HCT116 (cell line): Measurements from ENCODE around the gene ITGA7. TPM values are rescaled to one million over a fixed set of nuclear protein-coding genes. Genes with fewer than 3 reads are reported as not detected.

Experiments used
- ATAC-seq: fragments of 200-7000 bp; cut with Tn5 transposase; 2 replicates; pipeline ENCODE4 v1.9.1; 2020; ENCODE audit warnings: mild to moderate bottlenecking, moderate library complexity
- BruUV-seq: library from RNA; stranded (reverse); fragments of 400-500 nt; replicated peaks from 2 replicates; lab custom pipeline; 2021; lab: Mats Ljungman, UMichigan
- CTCF ChIA-PET: fragments of 300-600 bp; sonication (Branson Sonifier 250); formaldehyde crosslinking; loops from one replicate; lab custom pipeline; 2021; ENCODE audit warnings: antibody characterized with exemption; lab: Charles Lee
- POLR2A ChIA-PET: fragments of 300-600, 350-600 bp; sonication (Branson Sonifier 250); formaldehyde crosslinking; loops from one replicate; lab custom pipeline; 2021; ENCODE audit warnings: antibody characterized with exemption; lab: Charles Lee
- RAD21 ChIA-PET, 2 experiments: fragments of 300-600 bp; sonication (Branson Sonifier 250); formaldehyde crosslinking; loops; one replicate each; lab custom pipeline; 2023; ENCODE audit warnings: low total read pairs in 2 of 2; ENCODE audit not compliant: uncharacterized antibody in 2 of 2, unreplicated experiment in 2 of 2, low non-redundant PET in 1 of 2; lab: Charles Lee
- DNase-seq: peaks from one replicate; pipeline ENCODE4 v3.0.0-alpha.2; 2010; ENCODE audit warnings: low read depth, low spot score
- H2AFZ ChIP-seq: fragments of 200-600 bp; shearing (Covaris generic), sonication (generic); 2 replicates; pipeline ENCODE4 v1.6.1; 2017; ENCODE audit warnings: low read depth, mixed run types, mixed read lengths, antibody characterized with exemption, low read length; ENCODE audit not compliant: poor library complexity, severe bottlenecking
- H3K27ac ChIP-seq: 2 replicates; pipeline ENCODE4 v1.5.1; 2012; ENCODE audit warnings: low read depth, low read length
- H3K27me3 ChIP-seq: fragments of 200-600 bp; sonication (generic); 2 replicates; pipeline ENCODE4 v1.6.1; 2016; ENCODE audit warnings: mixed run types, low read length, mixed read lengths; ENCODE audit not compliant: insufficient read depth
- H3K36me3 ChIP-seq, 2 experiments: fragments of 200-500 bp in 1 of 2; fragments of 200-600 bp in 1 of 2; sonication (Bioruptor generic) in 1 of 2; sonication (generic) in 1 of 2; 2 replicates each; pipeline versions ENCODE4 v1.5.1 to v1.6.1; 2014 to 2016; ENCODE audit warnings: low read length in 2 of 2, inconsistent platforms in 1 of 2, mixed read lengths in 1 of 2, mixed run types in 1 of 2; ENCODE audit not compliant: insufficient read depth in 2 of 2, control insufficient read depth in 1 of 2
- H3K4me1 ChIP-seq, 2 experiments: fragments of 200-600 bp in 1 of 2; sonication (generic) in 1 of 2; 2 replicates each; pipeline versions ENCODE4 v1.5.1 to v1.6.1; 2012 to 2017; ENCODE audit warnings: low read length in 2 of 2, inconsistent platforms in 1 of 2, mild to moderate bottlenecking in 1 of 2, mixed read lengths in 1 of 2, mixed run types in 1 of 2, moderate library complexity in 1 of 2; ENCODE audit not compliant: insufficient read depth in 2 of 2, control insufficient read depth in 1 of 2
- H3K4me2 ChIP-seq: fragments of 200-600 bp; sonication (generic); 2 replicates; pipeline ENCODE4 v1.6.1; 2017; ENCODE audit warnings: mixed run types, low read length, mixed read lengths
- H3K4me3 ChIP-seq, 2 experiments: fragments of 200-600 bp in 1 of 2; sonication (generic) in 1 of 2; replicated peaks in 1 of 2; 2 replicates each; pipeline ENCODE4 v1.5.1; 2011 to 2016; ENCODE audit warnings: low read length in 2 of 2, control low read depth in 1 of 2, low read depth in 1 of 2, mild to moderate bottlenecking in 1 of 2, mixed read lengths in 1 of 2, mixed run types in 1 of 2
- H3K79me2 ChIP-seq: fragments of 200-600 bp; sonication (generic); 2 replicates; pipeline ENCODE4 v1.6.1; 2017; ENCODE audit warnings: mild to moderate bottlenecking, mixed run types, low read length, moderate library complexity, mixed read lengths; ENCODE audit not compliant: insufficient read depth
- H3K9ac ChIP-seq: fragments of 200-600 bp; sonication (generic); 2 replicates; pipeline ENCODE4 v1.6.1; 2016; ENCODE audit warnings: low read length, mixed read lengths
- H3K9me2 ChIP-seq: fragments of 200-600 bp; sonication (generic), shearing (Covaris generic); 2 replicates; pipeline ENCODE4 v1.6.1; 2017; ENCODE audit warnings: mixed run types, mild to moderate bottlenecking, moderate library complexity; ENCODE audit not compliant: insufficient read depth
- H3K9me3 ChIP-seq, 2 experiments: fragments of 200-500 bp in 1 of 2; fragments of 200-600 bp in 1 of 2; sonication (Bioruptor generic) in 1 of 2; sonication (generic) in 1 of 2; 2 replicates each; pipeline ENCODE4 v1.6.1; 2014 to 2017; ENCODE audit warnings: low read length in 2 of 2, mixed read lengths in 2 of 2, inconsistent platforms in 1 of 2, low read depth in 1 of 2, mild to moderate bottlenecking in 1 of 2, mixed run types in 1 of 2, moderate library complexity in 1 of 2; ENCODE audit not compliant: control insufficient read depth in 1 of 2, insufficient read depth in 1 of 2
- H4K20me1 ChIP-seq: fragments of 200-600 bp; sonication (generic), shearing (Covaris generic); 2 replicates; pipeline ENCODE4 v1.6.1; 2017; ENCODE audit warnings: mixed run types, mild to moderate bottlenecking, moderate library complexity; ENCODE audit not compliant: insufficient read depth
- CBX3 ChIP-seq: IDR thresholded peaks from 2 replicates; pipeline ENCODE4 v1.6.1; 2012; ENCODE audit warnings: low read depth
- CEBPB ChIP-seq: IDR thresholded peaks from 2 replicates; pipeline ENCODE4 v1.6.1; 2012; ENCODE audit warnings: low read depth
- CTCF ChIP-seq, 3 experiments: fragments of 200-600 bp in 1 of 3; sonication (generic) in 1 of 3; IDR thresholded peaks in 2 of 3; conservative IDR thresholded peaks in 1 of 3; 2 replicates each; pipeline ENCODE4 v1.5.1; 2012 to 2017; ENCODE audit warnings: low read depth in 2 of 3, low read length in 2 of 3, antibody characterized with exemption in 1 of 3, borderline replicate concordance in 1 of 3, control low read depth in 1 of 3, mild to moderate bottlenecking in 1 of 3, mixed read lengths in 1 of 3, mixed run types in 1 of 3, moderate library complexity in 1 of 3; ENCODE audit not compliant: insufficient read depth in 1 of 3
- EZH2 ChIP-seq: fragments of 200-600 bp; sonication (generic); IDR thresholded peaks from 2 replicates; pipeline ENCODE4 v1.6.1; 2017; ENCODE audit warnings: antibody characterized with exemption, mixed run types
- EZH2phosphoT487 ChIP-seq: fragments of 200-600 bp; IDR thresholded peaks from 2 replicates; pipeline ENCODE4 v1.6.1; 2018; ENCODE audit warnings: antibody characterized with exemption, borderline replicate concordance
- JUND ChIP-seq: IDR thresholded peaks from 2 replicates; pipeline ENCODE4 v1.6.1; 2012
- POLR2A ChIP-seq: IDR thresholded peaks from 2 replicates; pipeline ENCODE4 v1.7.0; 2011; ENCODE audit warnings: borderline replicate concordance; ENCODE audit not compliant: insufficient read depth, insufficient read length; ENCODE audit errors: extremely low read depth
- POLR2AphosphoS5 ChIP-seq: IDR thresholded peaks from 2 replicates; pipeline ENCODE4 v1.6.1; 2011; ENCODE audit warnings: mild to moderate bottlenecking, low read depth, low read length, moderate library complexity
- RAD21 ChIP-seq: IDR thresholded peaks from 2 replicates; pipeline ENCODE4 v1.6.1; 2012; ENCODE audit warnings: low read depth, mild to moderate bottlenecking
- REST ChIP-seq: IDR thresholded peaks from 2 replicates; pipeline ENCODE4 v1.6.1; 2012; ENCODE audit warnings: low read depth
- SIN3A ChIP-seq: IDR thresholded peaks from 2 replicates; pipeline ENCODE4 v1.6.1; 2012; ENCODE audit warnings: low read depth
- SRF ChIP-seq: IDR thresholded peaks from 2 replicates; pipeline ENCODE4 v1.6.1; 2012; ENCODE audit warnings: low read depth
- TCF7L2 ChIP-seq: IDR thresholded peaks from 2 replicates; pipeline ENCODE4 v1.7.0; 2011; ENCODE audit warnings: borderline replicate concordance, inconsistent platforms; ENCODE audit not compliant: insufficient read depth, insufficient read length; ENCODE audit errors: extremely low read depth
- ZFX ChIP-seq: fragments of 450-650 bp; IDR thresholded peaks from 2 replicates; pipeline ENCODE4 v1.6.1; 2017
- ZNF274 ChIP-seq: fragments of 200-500 bp; sonication (Bioruptor generic); IDR thresholded peaks from 2 replicates; pipeline ENCODE4 v1.6.1; 2014; ENCODE audit warnings: mild to moderate bottlenecking, low read depth, low read length, inconsistent platforms
- intact Hi-C: fragments of 100-400 bp; cut with micrococcal nuclease; formaldehyde crosslinking; loops from 2 replicates; pipeline ENCODE4 v1.10.0; 2022
- total RNA-seq: library from RNA; stranded (reverse); gene quantifications from one replicate; pipeline ENCODE4 v1.2.1, GENCODE V29; 2021; ENCODE audit not compliant: unreplicated experiment
- TF ChIP-seq, protein P1 (sequence below): IDR thresholded peaks from 2 replicates; pipeline ENCODE4 v1.6.1; 2012
- TF ChIP-seq, protein P2 (sequence below): IDR thresholded peaks from 2 replicates; pipeline ENCODE4 v1.6.1; 2011; ENCODE audit warnings: mild to moderate bottlenecking, low read length, moderate library complexity; ENCODE audit not compliant: insufficient replicate concordance; ENCODE audit errors: extremely low read depth
- TF ChIP-seq, protein P3 (sequence below): IDR thresholded peaks from 2 replicates; pipeline ENCODE4 v1.6.1; 2012

The ITGA7 gene
- total RNA-seq, 1 experiment from 2014 or later, result 17.8 TPM

DNA sequence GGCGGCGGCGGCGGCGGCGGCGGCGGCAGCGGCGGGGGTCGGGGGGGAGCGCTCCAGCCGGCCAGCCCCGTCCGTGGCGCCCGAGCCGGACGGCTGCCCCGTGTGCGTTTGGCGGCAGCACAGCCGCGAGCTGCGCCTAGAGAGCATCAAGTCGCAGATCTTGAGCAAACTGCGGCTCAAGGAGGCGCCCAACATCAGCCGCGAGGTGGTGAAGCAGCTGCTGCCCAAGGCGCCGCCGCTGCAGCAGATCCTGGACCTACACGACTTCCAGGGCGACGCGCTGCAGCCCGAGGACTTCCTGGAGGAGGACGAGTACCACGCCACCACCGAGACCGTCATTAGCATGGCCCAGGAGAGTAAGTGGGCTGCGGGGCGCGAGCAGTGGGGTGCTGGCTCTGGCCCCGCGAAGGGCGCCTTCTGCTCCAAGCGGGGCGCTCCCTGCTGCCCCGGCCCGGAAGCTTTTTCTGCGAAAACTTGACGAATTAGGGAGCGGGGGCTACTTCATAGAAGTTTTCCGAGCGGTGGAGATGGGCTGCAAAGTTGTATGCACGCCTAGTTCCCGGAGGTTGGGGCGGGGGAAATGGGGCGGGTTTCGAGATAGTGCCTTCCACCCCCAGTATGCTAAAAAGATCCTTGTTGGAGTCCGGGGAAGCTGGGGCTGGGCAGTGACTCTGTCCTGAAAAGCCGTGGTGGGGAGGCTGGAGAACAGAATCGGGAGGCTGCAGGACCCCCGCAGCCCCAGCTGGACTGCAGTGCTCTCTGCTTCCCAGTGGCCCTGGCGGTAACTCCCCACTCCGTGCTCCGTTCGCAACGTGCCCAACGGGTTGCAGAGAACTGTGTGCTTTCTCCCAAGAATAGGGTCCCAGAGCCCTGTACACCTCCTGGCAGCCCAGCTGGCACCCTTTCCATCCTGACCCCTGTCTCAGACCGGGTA, 36.0 kb upstream of the ITGA7 start:
- Histone ChIP-seq H3K9me2 (no peaks in the 10 kb centered on the region), H3K4me3 (peak overlapping the region; percentile 55 to 80), H3K4me2 (peak overlapping the region; percentile 97), H3K4me1 (peaks cover 7 to 32% of the 10 kb centered on the region in 2 experiments), H3K9ac (peak overlapping the region; percentile 69), H2AFZ (no peak overlapping the region), H3K27me3 (no peaks in the 10 kb centered on the region), H3K36me3 (no peaks in the 10 kb centered on the region), H3K9me3 (no peaks in the 10 kb centered on the region), H3K27ac (peak overlapping the region; percentile 53), H4K20me1 (no peaks in the 10 kb centered on the region), H3K79me2 (peaks cover 3% of the 10 kb centered on the region; the same call in 1 of the 2 replicates)
- POLR2A ChIA-PET, result interaction anchor here (0.5 to 1.1 kb wide), 5 partner anchors 9 to 517 kb away, joined by 3 to 7 read pairs (median 3); partner anchors contain the start of genes ORMDL2 and SARNP
- intact Hi-C loops, result no loop called here
- no peak for DNase-seq
- TSS peak; percentile 57 for BruUV-seq
- CTCF ChIA-PET, result interaction anchor here (1.1 to 1.5 kb wide), 2 partner anchors 184 to 304 kb away, joined by 3 read pairs; partner anchors contain the start of gene PYM1
- peak; percentile 64 for ATAC-seq
- RAD21 ChIA-PET, result no interaction called here
- TF ChIP-seq EZH2 (no peak), SIN3A (no peak), REST (no peak), SRF (no peak), TCF7L2 (peak; percentile 12), JUND (no peak), CBX3 (peak; percentile 52; the same call in 1 of the 2 replicates), ZFX (no peak), EZH2phosphoT487 (no peak), POLR2A (no peak), CTCF (IDR thresholded peaks at IDR 0.05 in 2 of 3, conservative IDR thresholded peaks at IDR 0.05 in 1 of 3; ENCODE audit: borderline replicate concordance in 1 of 3, insufficient read depth in 1 of 3, low read depth in 2 of 3, low read length in 2 of 3) (no peak), CEBPB (no peak), POLR2AphosphoS5 (no peak), ZNF274 (no peak), RAD21 (no peak)
- TF ChIP-seq, protein P1, sequence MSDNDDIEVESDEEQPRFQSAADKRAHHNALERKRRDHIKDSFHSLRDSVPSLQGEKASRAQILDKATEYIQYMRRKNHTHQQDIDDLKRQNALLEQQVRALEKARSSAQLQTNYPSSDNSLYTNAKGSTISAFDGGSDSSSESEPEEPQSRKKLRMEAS, result 0 out of 2 replicates have a peak, but pooled peaks have one; percentile 44
- TF ChIP-seq, protein P2, sequence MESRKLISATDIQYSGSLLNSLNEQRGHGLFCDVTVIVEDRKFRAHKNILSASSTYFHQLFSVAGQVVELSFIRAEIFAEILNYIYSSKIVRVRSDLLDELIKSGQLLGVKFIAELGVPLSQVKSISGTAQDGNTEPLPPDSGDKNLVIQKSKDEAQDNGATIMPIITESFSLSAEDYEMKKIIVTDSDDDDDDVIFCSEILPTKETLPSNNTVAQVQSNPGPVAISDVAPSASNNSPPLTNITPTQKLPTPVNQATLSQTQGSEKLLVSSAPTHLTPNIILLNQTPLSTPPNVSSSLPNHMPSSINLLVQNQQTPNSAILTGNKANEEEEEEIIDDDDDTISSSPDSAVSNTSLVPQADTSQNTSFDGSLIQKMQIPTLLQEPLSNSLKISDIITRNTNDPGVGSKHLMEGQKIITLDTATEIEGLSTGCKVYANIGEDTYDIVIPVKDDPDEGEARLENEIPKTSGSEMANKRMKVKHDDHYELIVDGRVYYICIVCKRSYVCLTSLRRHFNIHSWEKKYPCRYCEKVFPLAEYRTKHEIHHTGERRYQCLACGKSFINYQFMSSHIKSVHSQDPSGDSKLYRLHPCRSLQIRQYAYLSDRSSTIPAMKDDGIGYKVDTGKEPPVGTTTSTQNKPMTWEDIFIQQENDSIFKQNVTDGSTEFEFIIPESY, result no peak
- TF ChIP-seq, protein P3, sequence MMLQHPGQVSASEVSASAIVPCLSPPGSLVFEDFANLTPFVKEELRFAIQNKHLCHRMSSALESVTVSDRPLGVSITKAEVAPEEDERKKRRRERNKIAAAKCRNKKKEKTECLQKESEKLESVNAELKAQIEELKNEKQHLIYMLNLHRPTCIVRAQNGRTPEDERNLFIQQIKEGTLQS, result no peak
